ENCODE results near the gene TLN1. TPM values are rescaled to one million over a fixed set of nuclear protein-coding genes. Genes with fewer than 3 reads are reported as not detected.

TLN1 gene, protein sequence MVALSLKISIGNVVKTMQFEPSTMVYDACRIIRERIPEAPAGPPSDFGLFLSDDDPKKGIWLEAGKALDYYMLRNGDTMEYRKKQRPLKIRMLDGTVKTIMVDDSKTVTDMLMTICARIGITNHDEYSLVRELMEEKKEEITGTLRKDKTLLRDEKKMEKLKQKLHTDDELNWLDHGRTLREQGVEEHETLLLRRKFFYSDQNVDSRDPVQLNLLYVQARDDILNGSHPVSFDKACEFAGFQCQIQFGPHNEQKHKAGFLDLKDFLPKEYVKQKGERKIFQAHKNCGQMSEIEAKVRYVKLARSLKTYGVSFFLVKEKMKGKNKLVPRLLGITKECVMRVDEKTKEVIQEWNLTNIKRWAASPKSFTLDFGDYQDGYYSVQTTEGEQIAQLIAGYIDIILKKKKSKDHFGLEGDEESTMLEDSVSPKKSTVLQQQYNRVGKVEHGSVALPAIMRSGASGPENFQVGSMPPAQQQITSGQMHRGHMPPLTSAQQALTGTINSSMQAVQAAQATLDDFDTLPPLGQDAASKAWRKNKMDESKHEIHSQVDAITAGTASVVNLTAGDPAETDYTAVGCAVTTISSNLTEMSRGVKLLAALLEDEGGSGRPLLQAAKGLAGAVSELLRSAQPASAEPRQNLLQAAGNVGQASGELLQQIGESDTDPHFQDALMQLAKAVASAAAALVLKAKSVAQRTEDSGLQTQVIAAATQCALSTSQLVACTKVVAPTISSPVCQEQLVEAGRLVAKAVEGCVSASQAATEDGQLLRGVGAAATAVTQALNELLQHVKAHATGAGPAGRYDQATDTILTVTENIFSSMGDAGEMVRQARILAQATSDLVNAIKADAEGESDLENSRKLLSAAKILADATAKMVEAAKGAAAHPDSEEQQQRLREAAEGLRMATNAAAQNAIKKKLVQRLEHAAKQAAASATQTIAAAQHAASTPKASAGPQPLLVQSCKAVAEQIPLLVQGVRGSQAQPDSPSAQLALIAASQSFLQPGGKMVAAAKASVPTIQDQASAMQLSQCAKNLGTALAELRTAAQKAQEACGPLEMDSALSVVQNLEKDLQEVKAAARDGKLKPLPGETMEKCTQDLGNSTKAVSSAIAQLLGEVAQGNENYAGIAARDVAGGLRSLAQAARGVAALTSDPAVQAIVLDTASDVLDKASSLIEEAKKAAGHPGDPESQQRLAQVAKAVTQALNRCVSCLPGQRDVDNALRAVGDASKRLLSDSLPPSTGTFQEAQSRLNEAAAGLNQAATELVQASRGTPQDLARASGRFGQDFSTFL (N-terminal part only)
- 100 to 1,000 TPM in 1 of 4 donors, 10 to 100 TPM in 3; 82.1 to 103 (median 88.5) TPM for polyA plus RNA-seq
- long read RNA-seq, donor 1, partial matches to known transcripts: 33 of 37 reads
- long read RNA-seq, donor 1, other reads (novel, unspliced or antisense): 0 of 37 reads
- long read RNA-seq, donor 2: 0 reads
- long read RNA-seq, donor 3, partial matches to known transcripts: 55 of 60 reads
- long read RNA-seq, donor 3, other reads (novel, unspliced or antisense): 0 of 60 reads
- long read RNA-seq, donor 4, full-length matches to known transcripts: 1 of 1 reads
- long read RNA-seq, donor 4, partial matches to known transcripts: 0 of 1 reads
- long read RNA-seq, donor 4, other reads (novel, unspliced or antisense): 0 of 1 reads
- long read RNA-seq, donor 5, partial matches to known transcripts: 5 of 8 reads
- long read RNA-seq, donor 5, other reads (novel, unspliced or antisense): 0 of 8 reads
- long read RNA-seq, donor 6, partial matches to known transcripts: 17 of 20 reads
- long read RNA-seq, donor 6, other reads (novel, unspliced or antisense): 0 of 20 reads
- long read RNA-seq, donor 7, partial matches to known transcripts: 86 of 128 reads
- long read RNA-seq, donor 7, other reads (novel, unspliced or antisense): 39 of 128 reads
- long read RNA-seq, donor 8: 0 reads
- long read RNA-seq, donor 9, partial matches to known transcripts: 5 of 5 reads
- long read RNA-seq, donor 9, other reads (novel, unspliced or antisense): 0 of 5 reads
- long read RNA-seq, donor 10, partial matches to known transcripts: 56 of 59 reads
- long read RNA-seq, donor 10, other reads (novel, unspliced or antisense): 0 of 59 reads

GRCh38 chr9:35732185-35732799 lies at the start of gene TLN1, which contains the start of gene CREB3:
Gene TLN1 (minus strand): TSS chr9:35732195. CDS start chr9:35725694, 6,501 bp downstream.
Gene CREB3 (plus strand): TSS chr9:35732666. CDS start chr9:35732773, 107 bp downstream.
- peak within 1 kb of the TSS; percentile 79 to 84 (median 80) for H3K4me3 ChIP-seq (ENCODE audit: low read depth in 1 of 3, low read length in 3 of 3)
- FAIRE-seq (peak; percentile 70), DNase-seq (peak; percentile 99)
- H3K9me3 ChIP-seq (ENCODE audit: control insufficient read depth in 2 of 2, insufficient read depth in 1 of 2, low read depth in 1 of 2, low read length in 1 of 2): no peaks in the 10 kb centered on the region
- H3K27ac ChIP-seq (ENCODE audit: low read depth in 1 of 3, low read length in 2 of 3): peak within 1 kb of the TSS; percentile 96 to 98 (median 98)
- peaks cover 14 to 46% (median 27%) of the 10 kb centered on the region in 3 donors for H3K4me1 ChIP-seq (ENCODE audit: control insufficient read depth in 3 of 3, insufficient read depth in 2 of 3, low read depth in 1 of 3, low read length in 2 of 3)
- H3K27me3 ChIP-seq (ENCODE audit: control insufficient read depth in 3 of 3, insufficient read depth in 3 of 3, low read length in 3 of 3): no peaks in the 10 kb centered on the region
- peaks cover 3 to 33% (median 12%) of the 10 kb centered on the region in 3 donors for H3K36me3 ChIP-seq (ENCODE audit: control insufficient read depth in 3 of 3, insufficient read depth in 2 of 3, low read depth in 1 of 3, low read length in 3 of 3)
- WGBS, 3 donors: 0% methylated on average over 49 of the region's 49 CpGs

DNA sequence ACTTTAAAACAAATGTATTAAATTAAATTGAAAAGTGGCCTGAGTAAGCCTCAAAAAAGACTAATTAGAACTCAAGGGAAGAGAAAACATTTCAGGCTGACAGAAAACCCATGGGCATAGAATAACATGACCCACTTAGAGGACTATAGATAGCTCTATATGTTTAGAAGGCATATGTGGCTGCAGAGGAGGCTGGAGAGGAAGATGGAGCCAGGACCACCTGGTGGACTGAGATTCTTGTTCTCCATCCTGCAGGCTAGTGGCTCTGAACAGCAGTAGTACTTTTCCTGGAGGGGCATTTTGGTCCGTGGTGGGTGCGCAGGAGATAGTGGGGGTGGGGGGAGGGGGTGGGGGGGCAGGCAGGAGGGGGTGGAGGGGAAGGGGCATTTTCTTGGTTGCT lies 49.1 kb upstream of the TLN1 start:
- peaks cover 0 to 12% (median 5%) of the 10 kb centered on the region in 3 donors for H3K36me3 ChIP-seq (ENCODE audit: control insufficient read depth in 3 of 3, insufficient read depth in 2 of 3, low read depth in 1 of 3, low read length in 3 of 3)
- DNase-seq (no peak), FAIRE-seq (no peak)
- no peak overlapping the region for H3K4me3 ChIP-seq (ENCODE audit: low read depth in 1 of 3, low read length in 3 of 3)
- no peaks in the 10 kb centered on the region for H3K9me3 ChIP-seq (ENCODE audit: control insufficient read depth in 2 of 2, insufficient read depth in 1 of 2, low read depth in 1 of 2, low read length in 1 of 2)
- WGBS, 3 donors: 74 to 91% (median 82%) methylated on average over 2 of the region's 2 CpGs
- H3K4me1 ChIP-seq (ENCODE audit: control insufficient read depth in 3 of 3, insufficient read depth in 2 of 3, low read depth in 1 of 3, low read length in 2 of 3): no peaks in the 10 kb centered on the region
- no peak overlapping the region for H3K27ac ChIP-seq (ENCODE audit: low read depth in 1 of 3, low read length in 2 of 3)
- no peaks in the 10 kb centered on the region for H3K27me3 ChIP-seq (ENCODE audit: control insufficient read depth in 3 of 3, insufficient read depth in 3 of 3, low read length in 3 of 3)

GRCh38 chr9:35778496-35778895 lies 46.5 kb upstream of the TLN1 start:
- Histone ChIP-seq H3K36me3 (ENCODE audit: control insufficient read depth in 3 of 3, insufficient read depth in 2 of 3, low read depth in 1 of 3, low read length in 3 of 3) (peaks cover 0 to 5% (median 2%) of the 10 kb centered on the region in 3 donors), H3K4me1 (ENCODE audit: control insufficient read depth in 3 of 3, insufficient read depth in 2 of 3, low read depth in 1 of 3, low read length in 2 of 3) (peaks cover 0 to 8% (median 0%) of the 10 kb centered on the region in 3 donors), H3K27me3 (ENCODE audit: control insufficient read depth in 3 of 3, insufficient read depth in 3 of 3, low read length in 3 of 3) (no peaks in the 10 kb centered on the region), H3K9me3 (ENCODE audit: control insufficient read depth in 2 of 2, insufficient read depth in 1 of 2, low read depth in 1 of 2, low read length in 1 of 2) (no peaks in the 10 kb centered on the region), H3K27ac (ENCODE audit: low read depth in 1 of 3, low read length in 2 of 3) (no peak overlapping the region), H3K4me3 (ENCODE audit: low read depth in 1 of 3, low read length in 3 of 3) (no peak overlapping the region)
- DNase-seq (no peak), FAIRE-seq (no peak)
- 90 to 94% (median 92%) methylated on average over 3 of the region's 3 CpGs for WGBS, 3 donors

DNA sequence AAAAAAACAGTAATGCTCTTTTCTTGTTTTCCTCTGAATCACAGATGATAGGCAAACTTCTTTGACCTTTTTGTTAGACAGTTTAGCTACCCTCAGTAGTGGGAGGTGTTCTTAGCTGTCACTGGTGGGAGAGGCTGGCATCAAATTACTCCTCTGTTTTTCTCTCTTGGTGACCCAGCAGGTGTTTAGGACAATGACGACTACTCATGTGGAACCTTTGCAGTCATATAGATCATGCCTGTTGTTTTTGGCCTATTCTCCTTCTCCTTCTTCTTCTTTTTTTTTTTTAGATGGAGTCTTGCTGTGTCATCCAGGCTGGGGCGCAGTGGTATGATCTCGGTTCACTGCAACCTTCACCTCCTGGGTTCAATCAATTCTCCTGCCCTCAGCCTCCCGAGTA lies 44.0 kb upstream of the TLN1 start:
- Histone ChIP-seq H3K9me3 (ENCODE audit: control insufficient read depth in 2 of 2, insufficient read depth in 1 of 2, low read depth in 1 of 2, low read length in 1 of 2) (no peaks in the 10 kb centered on the region), H3K36me3 (ENCODE audit: control insufficient read depth in 3 of 3, insufficient read depth in 2 of 3, low read depth in 1 of 3, low read length in 3 of 3) (peaks cover 0 to 9% (median 2%) of the 10 kb centered on the region in 3 donors), H3K4me1 (ENCODE audit: control insufficient read depth in 3 of 3, insufficient read depth in 2 of 3, low read depth in 1 of 3, low read length in 2 of 3) (peaks cover 0 to 22% (median 4%) of the 10 kb centered on the region in 3 donors), H3K27me3 (ENCODE audit: control insufficient read depth in 3 of 3, insufficient read depth in 3 of 3, low read length in 3 of 3) (no peaks in the 10 kb centered on the region), H3K27ac (ENCODE audit: low read depth in 1 of 3, low read length in 2 of 3) (no peak overlapping the region), H3K4me3 (ENCODE audit: low read depth in 1 of 3, low read length in 3 of 3) (no peak overlapping the region)
- FAIRE-seq (no peak), DNase-seq (no peak)
- WGBS, 3 donors: 79 to 82% (median 79%) methylated on average over 4 of the region's 4 CpGs

DNA sequence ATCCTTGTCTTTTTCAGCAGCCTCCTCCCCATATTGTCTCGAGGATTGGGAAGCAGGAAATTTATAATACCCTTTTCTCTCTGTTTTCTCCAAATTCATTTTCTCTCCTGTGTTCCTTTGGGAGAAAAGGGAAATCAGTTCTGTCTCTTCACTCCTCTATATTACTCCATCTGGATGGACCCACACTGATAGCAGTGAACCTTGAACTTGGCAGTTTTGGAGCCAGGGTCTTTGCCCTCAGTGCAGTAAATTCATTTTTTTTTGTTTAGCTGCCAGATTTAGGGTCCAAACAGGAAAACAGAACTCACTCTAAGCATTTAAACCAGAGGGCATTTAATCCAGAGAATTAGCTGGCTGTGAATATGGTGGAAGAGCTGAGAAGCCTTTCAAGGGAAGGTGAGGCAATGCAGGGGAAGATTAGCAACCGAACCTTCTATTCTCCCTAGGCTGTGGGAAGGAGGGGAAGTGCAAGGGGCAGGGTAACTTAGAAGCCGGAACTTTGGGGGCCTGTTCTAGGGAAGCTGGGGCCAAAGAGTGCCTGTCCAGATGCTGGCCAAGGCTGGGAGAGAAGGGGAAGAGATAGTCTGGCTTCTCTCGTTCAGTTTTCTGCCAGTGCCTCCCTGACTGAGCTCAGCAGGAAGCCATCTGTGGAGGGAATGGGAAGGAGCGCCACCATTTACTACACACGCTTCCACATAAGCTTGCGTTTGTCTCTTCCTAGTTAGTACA lies 43.1 kb upstream of the TLN1 start:
- peak overlapping the region in 1 of 3 donors; percentile 57 for H3K27ac ChIP-seq (ENCODE audit: low read depth in 1 of 3, low read length in 2 of 3)
- peak in 1 of 2 donors; percentile 42 for DNase-seq
- 57 to 74% (median 72%) methylated on average over 7 of the region's 7 CpGs for WGBS, 3 donors

GRCh38 chr9:35771943-35772342 lies 39.9 kb upstream of the TLN1 start:
- H3K4me1 ChIP-seq (ENCODE audit: control insufficient read depth in 3 of 3, insufficient read depth in 2 of 3, low read depth in 1 of 3, low read length in 2 of 3): peaks cover 2 to 29% (median 8%) of the 10 kb centered on the region in 3 donors
- H3K4me3 ChIP-seq (ENCODE audit: low read depth in 1 of 3, low read length in 3 of 3): no peak overlapping the region
- peak overlapping the region; percentile 54 to 78 (median 69) for H3K27ac ChIP-seq (ENCODE audit: low read depth in 1 of 3, low read length in 2 of 3)
- peaks cover 0 to 9% (median 0%) of the 10 kb centered on the region in 3 donors for H3K36me3 ChIP-seq (ENCODE audit: control insufficient read depth in 3 of 3, insufficient read depth in 2 of 3, low read depth in 1 of 3, low read length in 3 of 3)
- WGBS, 3 donors: 19 to 56% (median 38%) methylated on average over 3 of the region's 3 CpGs
- no peaks in the 10 kb centered on the region for H3K9me3 ChIP-seq (ENCODE audit: control insufficient read depth in 2 of 2, insufficient read depth in 1 of 2, low read depth in 1 of 2, low read length in 1 of 2)
- FAIRE-seq: no peak
- DNase-seq: peak; percentile 88 to 95
- H3K27me3 ChIP-seq (ENCODE audit: control insufficient read depth in 3 of 3, insufficient read depth in 3 of 3, low read length in 3 of 3): no peaks in the 10 kb centered on the region

More for the DNA sequence above, 43.1 kb upstream of the TLN1 start:
- no peaks in the 10 kb centered on the region for H3K27me3 ChIP-seq (ENCODE audit: control insufficient read depth in 3 of 3, insufficient read depth in 3 of 3, low read length in 3 of 3)
- H3K4me3 ChIP-seq (ENCODE audit: low read depth in 1 of 3, low read length in 3 of 3): no peak overlapping the region
- H3K9me3 ChIP-seq (ENCODE audit: control insufficient read depth in 2 of 2, insufficient read depth in 1 of 2, low read depth in 1 of 2, low read length in 1 of 2): no peaks in the 10 kb centered on the region
- FAIRE-seq: no peak
- peaks cover 2 to 29% (median 8%) of the 10 kb centered on the region in 3 donors for H3K4me1 ChIP-seq (ENCODE audit: control insufficient read depth in 3 of 3, insufficient read depth in 2 of 3, low read depth in 1 of 3, low read length in 2 of 3)
- H3K36me3 ChIP-seq (ENCODE audit: control insufficient read depth in 3 of 3, insufficient read depth in 2 of 3, low read depth in 1 of 3, low read length in 3 of 3): peaks cover 0 to 9% (median 2%) of the 10 kb centered on the region in 3 donors
